Erythroblast (primary cell): ENCODE measurements around the gene TNIK.

Experiments used
- GATA1 ChIP-seq: IDR thresholded peaks from 2 replicates; pipeline ENCODE4 v1.6.1; 2011; ENCODE audit warnings: low read depth, mild to moderate bottlenecking, control low read depth, low read length, moderate library complexity
- POLR2A ChIP-seq: IDR thresholded peaks from 2 replicates; pipeline ENCODE4 v1.6.1; 2011; ENCODE audit warnings: mild to moderate bottlenecking, low read length

- no peak for TF ChIP-seq POLR2A
- TF ChIP-seq GATA1, result no peak
These were observed 23.8 kb downstream of the TNIK start for GRCh38 chr3:171436380-171436779.
